Astrocyte (in vitro differentiated cells and primary cell): Measurements from ENCODE around the gene SOS2.

Experiments
- CTCF ChIP-seq: IDR thresholded peaks from 2 replicates; pipeline ENCODE4 v1.5.1; 2011; ENCODE audit warnings: low read depth, mild to moderate bottlenecking, inconsistent platforms, low read length, moderate library complexity; ENCODE audit not compliant: insufficient read depth
- EZH2 ChIP-seq: IDR thresholded peaks from 2 replicates; pipeline ENCODE4 v1.6.1; 2012; ENCODE audit warnings: mild to moderate bottlenecking, low read length, inconsistent platforms; ENCODE audit not compliant: insufficient read depth

- TF ChIP-seq CTCF (no peak), EZH2 (no peak)
Measured at GRCh38 chr14:50092006-50092555, 139.3 kb downstream of the SOS2 start.
